GM12878 (cell line): ENCODE results near the gene COA1. TPM values are rescaled to one million over a fixed set of nuclear protein-coding genes. Genes with fewer than 3 reads are reported as not detected.

Source experiments
- ATF2 ChIP-seq: IDR thresholded peaks from 2 replicates; pipeline ENCODE4 v1.6.1; 2012; ENCODE audit warnings: low read length, inconsistent platforms
- BHLHE40 ChIP-seq, 2 experiments: fragments of 450-650 bp in 1 of 2; IDR thresholded peaks; 2 replicates each; pipeline ENCODE4 v1.6.1; 2011 to 2017; ENCODE audit warnings: low read depth in 2 of 2, borderline replicate concordance in 1 of 2, improper control_type of control experiment in 1 of 2, low read length in 1 of 2, mild to moderate bottlenecking in 1 of 2
- CREM ChIP-seq: IDR thresholded peaks from 2 replicates; pipeline ENCODE4 v1.6.1; 2014; ENCODE audit warnings: antibody characterized with exemption, low read depth
- ETV6 ChIP-seq, 2 experiments: fragments of 450-650 bp in 1 of 2; IDR thresholded peaks in 1 of 2; conservative IDR thresholded peaks in 1 of 2; 2 replicates each; pipeline ENCODE4 v1.6.1; 2014; ENCODE audit warnings: antibody characterized with exemption in 1 of 2, borderline replicate concordance in 1 of 2, low read depth in 1 of 2, mild to moderate bottlenecking in 1 of 2, moderate library complexity in 1 of 2
- NFIC ChIP-seq: IDR thresholded peaks from 2 replicates; pipeline ENCODE4 v1.6.1; 2012; ENCODE audit warnings: low read depth, mild to moderate bottlenecking, inconsistent platforms, low read length, moderate library complexity
- NR2F1 ChIP-seq: fragments of 450-650 bp; conservative IDR thresholded peaks from 2 replicates; pipeline ENCODE4 v1.6.1; 2017; ENCODE audit warnings: mild to moderate bottlenecking
- PAX5 ChIP-seq: IDR thresholded peaks from 2 replicates; pipeline ENCODE4 v1.6.1; 2011; ENCODE audit warnings: low read depth, low read length, borderline replicate concordance
- RAD51 ChIP-seq: fragments of 450-650 bp; IDR thresholded peaks from 2 replicates; pipeline ENCODE4 v1.6.1; 2016; ENCODE audit warnings: moderate library complexity, mild to moderate bottlenecking, inconsistent platforms
- SPI1 ChIP-seq: IDR thresholded peaks from 2 replicates; pipeline ENCODE4 v1.6.1; 2011; ENCODE audit warnings: low read depth, mild to moderate bottlenecking, low read length, moderate library complexity, borderline replicate concordance; ENCODE audit not compliant: insufficient read depth
- polyA plus RNA-seq, 11 experiments: library from polyadenylated mRNA; depleted of rRNA in 4 of 11; unstranded in 6 of 11; stranded (reverse) in 5 of 11; fragments of >200 nt; fragmentation: Nextera tagmentation in 4 of 11; fragmentation: Illumina TruSeq in 1 of 11; extraction: Ambion mirVana in 4 of 11; extraction: Trizol in 1 of 11; gene quantifications; 1 replicate in 1 of 11; 2 replicates in 10 of 11; pipeline versions ENCODE4 v1.2.1 to v1.2.3, GENCODE V29; 2011 to 2016; ENCODE audit warnings: inconsistent platforms in 2 of 11, missing spikeins in 2 of 11, low read depth in 1 of 11
- total RNA-seq, 4 experiments: library from RNA; depleted of rRNA in 3 of 4; stranded (reverse); fragments of >200 nt in 3 of 4; fragmentation: Illumina TruSeq in 1 of 4; extraction: Trizol in 1 of 4; gene quantifications; 2 replicates each; pipeline versions ENCODE4 v1.2.1 to v1.2.3, GENCODE V29; 2013 to 2021
- TF ChIP-seq, protein P1 (sequence below): fragments of 450-650 bp; IDR thresholded peaks from 2 replicates; pipeline ENCODE4 v1.6.1; 2016; ENCODE audit warnings: mild to moderate bottlenecking

The COA1 gene
- total and polyA plus RNA-seq, 10 of the 15 experiments (the other 5 are each of a cell fraction or from before 2014, with no cell fraction given) = 83.1 to 258 (median 111) TPM

DNA sequence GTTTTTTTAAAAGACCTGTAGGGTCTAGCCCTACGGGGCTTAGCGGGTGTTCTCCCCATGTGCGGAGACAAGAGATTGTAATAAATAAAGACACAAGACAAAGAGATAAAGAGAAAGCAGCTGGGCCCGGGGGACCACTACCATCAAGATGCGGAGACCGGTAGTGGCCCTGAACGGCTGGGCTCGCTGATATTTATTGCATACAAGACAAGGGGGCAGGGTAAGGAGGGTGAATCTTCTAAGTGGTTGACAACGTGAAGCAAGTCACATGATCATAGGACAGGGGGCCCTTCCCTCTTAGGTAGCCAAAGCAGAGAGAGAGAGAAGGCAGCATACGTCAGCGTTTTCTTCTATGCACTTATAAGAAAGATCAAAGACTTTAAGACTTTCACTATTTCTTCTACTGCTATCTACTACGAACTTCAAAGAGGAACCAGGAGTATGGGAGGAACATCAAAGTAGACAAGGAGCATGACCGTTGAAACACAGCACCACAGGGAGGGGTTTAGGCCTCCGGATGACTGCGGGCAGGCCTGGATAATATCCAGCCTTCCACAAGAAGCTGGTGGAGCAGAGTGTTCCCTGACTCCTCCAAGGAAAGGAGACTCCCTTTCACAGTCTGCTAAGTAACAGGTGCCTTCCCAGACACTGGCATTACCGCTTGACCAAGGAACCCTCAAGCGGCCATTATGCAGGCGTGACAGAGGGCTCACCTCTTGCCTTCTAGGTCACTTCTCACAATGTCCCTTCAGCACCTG, 5.4 kb upstream of the COA1 start (continued):
- TF ChIP-seq CREM (peak; percentile 63; the same call in 1 of the 2 replicates), SPI1 (peak; percentile 49), ATF2 (0 out of 2 replicates have a peak, but pooled peaks have one; percentile 27), RAD51 (peak; percentile 93), ETV6 (conservative IDR thresholded peaks at IDR 0.05 in 1 of 2, IDR thresholded peaks at IDR 0.05 in 1 of 2; ENCODE audit: borderline replicate concordance in 1 of 2, low read depth in 1 of 2) (0 out of 4 replicates have a peak, but pooled peaks of 1 of the 2 experiments have one; percentile 32), NR2F1 (0 out of 2 replicates have a peak, but pooled peaks have one; percentile 24), NFIC (peak; percentile 43; the same call in 1 of the 2 replicates), PAX5 (peak; percentile 26; the same call in 1 of the 2 replicates), BHLHE40 (IDR thresholded peaks at IDR 0.05; ENCODE audit: borderline replicate concordance in 1 of 2, low read depth in 2 of 2, low read length in 1 of 2) (peak in 1 of 2 experiments; percentile 67; a peak in 1 of 4 replicates)
- TF ChIP-seq, protein P1, sequence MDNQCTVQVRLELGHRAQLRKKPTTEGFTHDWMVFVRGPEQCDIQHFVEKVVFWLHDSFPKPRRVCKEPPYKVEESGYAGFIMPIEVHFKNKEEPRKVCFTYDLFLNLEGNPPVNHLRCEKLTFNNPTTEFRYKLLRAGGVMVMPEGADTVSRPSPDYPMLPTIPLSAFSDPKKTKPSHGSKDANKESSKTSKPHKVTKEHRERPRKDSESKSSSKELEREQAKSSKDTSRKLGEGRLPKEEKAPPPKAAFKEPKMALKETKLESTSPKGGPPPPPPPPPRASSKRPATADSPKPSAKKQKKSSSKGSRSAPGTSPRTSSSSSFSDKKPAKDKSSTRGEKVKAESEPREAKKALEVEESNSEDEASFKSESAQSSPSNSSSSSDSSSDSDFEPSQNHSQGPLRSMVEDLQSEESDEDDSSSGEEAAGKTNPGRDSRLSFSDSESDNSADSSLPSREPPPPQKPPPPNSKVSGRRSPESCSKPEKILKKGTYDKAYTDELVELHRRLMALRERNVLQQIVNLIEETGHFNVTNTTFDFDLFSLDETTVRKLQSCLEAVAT = peak; percentile 89
